Upper lobe of right lung (tissue), 1 donor: ENCODE data around the gene HPCAL4. TPM values are rescaled to one million over a fixed set of nuclear protein-coding genes. Genes with fewer than 3 reads are reported as not detected.

Source experiments
- ATAC-seq: fragments of 200-7000 bp; cut with Tn5 transposase; one replicate; pipeline ENCODE4 v1.9.1; 2020; ENCODE audit warnings: mild to moderate bottlenecking, moderate library complexity
- DNase-seq: peaks from one replicate; pipeline ENCODE4 v3.0.0-alpha.2; 2020
- H3K27ac ChIP-seq: fragments of 200-600 bp; one replicate; pipeline ENCODE4 v1.8.0; 2022
- H3K27me3 ChIP-seq: fragments of 200-600 bp; one replicate; pipeline ENCODE4 v1.8.0; 2022; ENCODE audit warnings: mild to moderate bottlenecking
- H3K36me3 ChIP-seq: fragments of 200-600 bp; one replicate; pipeline ENCODE4 v1.8.0; 2022
- H3K4me1 ChIP-seq: fragments of 200-600 bp; one replicate; pipeline ENCODE4 v1.8.0; 2022
- H3K4me3 ChIP-seq: fragments of 200-600 bp; one replicate; pipeline ENCODE4 v1.8.0; 2022; ENCODE audit warnings: mild to moderate bottlenecking
- H3K9me3 ChIP-seq: fragments of 200-600 bp; one replicate; pipeline ENCODE4 v1.8.0; 2022
- CTCF ChIP-seq: fragments of 200-600 bp; IDR thresholded peaks from one replicate; pipeline ENCODE4 v1.8.0; 2022; ENCODE audit warnings: antibody characterized with exemption
- intact Hi-C: fragments of 100-400 bp; cut with DNase I; formaldehyde crosslinking; loops from one replicate; pipeline ENCODE4 v1.11.0; 2022
- total RNA-seq: library from RNA; stranded (reverse); fragmentation: NEBNext Ultra II Directional; extraction: Animal tissue kit (Norgen Biotek cat#: 25700); gene quantifications from one replicate; pipeline ENCODE4 v1.2.1, GENCODE V29; 2021
- donor health status: DM: no; HTN: yes; CAD: no; lungs with severe emphysema.

The HPCAL4 gene
- total RNA-seq, 1 donor from 2014 or later, result 0.09 TPM

- no peaks in the 10 kb centered on the region for H3K27me3 ChIP-seq
- no peak for ATAC-seq
- intact Hi-C loops, result no loop called here
Observed at GRCh38 chr1:39645411-39646043, 45.7 kb downstream of the HPCAL4 start.

GRCh38 chr1:39643705-39644104, 47.5 kb downstream of the HPCAL4 start:
- Histone ChIP-seq H3K27me3 (no peaks in the 10 kb centered on the region), H3K36me3 (no peaks in the 10 kb centered on the region), H3K9me3 (no peaks in the 10 kb centered on the region), H3K4me1 (peaks cover 9% of the 10 kb centered on the region), H3K4me3 (no peak overlapping the region), H3K27ac (no peak overlapping the region)
- no peak for TF ChIP-seq CTCF
- DNase-seq (no peak), ATAC-seq (no peak)
- intact Hi-C loops, result no loop called here

More at GRCh38 chr1:39645411-39646043, 45.7 kb downstream of the HPCAL4 start:
- DNase-seq, result no peak
- Histone ChIP-seq H3K4me3 (no peak overlapping the region), H3K4me1 (peaks cover 9% of the 10 kb centered on the region), H3K27ac (no peak overlapping the region), H3K9me3 (no peaks in the 10 kb centered on the region), H3K36me3 (no peaks in the 10 kb centered on the region)
- TF ChIP-seq CTCF, result no peak

- Histone ChIP-seq H3K27me3 (no peaks in the 10 kb centered on the region), H3K4me3 (no peak overlapping the region), H3K4me1 (peaks cover 9% of the 10 kb centered on the region), H3K36me3 (no peaks in the 10 kb centered on the region), H3K9me3 (no peaks in the 10 kb centered on the region), H3K27ac (no peak overlapping the region)
- ATAC-seq (no peak), DNase-seq (no peak)
- intact Hi-C loops, result no loop called here
- no peak for TF ChIP-seq CTCF
Observed at GRCh38 chr1:39642796-39643195, 48.4 kb downstream of the HPCAL4 start.

GRCh38 chr1:39640861-39641260, 50.4 kb downstream of the HPCAL4 start:
- Histone ChIP-seq H3K36me3 (no peaks in the 10 kb centered on the region), H3K4me3 (no peak overlapping the region), H3K4me1 (no peaks in the 10 kb centered on the region), H3K27ac (no peak overlapping the region), H3K9me3 (no peaks in the 10 kb centered on the region), H3K27me3 (no peaks in the 10 kb centered on the region)
- no peak for TF ChIP-seq CTCF
- intact Hi-C loops, result no loop called here
- ATAC-seq (no peak), DNase-seq (no peak)

GRCh38 chr1:39639305-39640130, 51.7 kb downstream of the HPCAL4 start, which contains the start of gene HEYL:
Gene HEYL (minus strand): TSS chr1:39639643. CDS start chr1:39639625, 18 bp downstream.
- Histone ChIP-seq H3K9me3 (no peaks in the 10 kb centered on the region), H3K36me3 (no peaks in the 10 kb centered on the region), H3K27ac (peak within 1 kb of the TSS; percentile 82), H3K27me3 (no peaks in the 10 kb centered on the region), H3K4me3 (peak within 1 kb of the TSS; percentile 61), H3K4me1 (no peaks in the 10 kb centered on the region)
- ATAC-seq (peak; percentile 97), DNase-seq (peak; percentile 92)
- intact Hi-C loops, result no loop called here
- TF ChIP-seq CTCF, result peak; percentile 49
